Inflammatory macrophage treated with lipopolysaccharide for 4 hours (primary cell): ENCODE results near the gene LAMA3.

ENCODE experiments used
- DNase-seq: peaks from one replicate; pipeline ENCODE4 v3.0.0-alpha.2; 2020

LAMA3 gene

GRCh38 chr18:23922939-23923338, 233.7 kb downstream of the LAMA3 start:
- DNase-seq = no peak

DNA sequence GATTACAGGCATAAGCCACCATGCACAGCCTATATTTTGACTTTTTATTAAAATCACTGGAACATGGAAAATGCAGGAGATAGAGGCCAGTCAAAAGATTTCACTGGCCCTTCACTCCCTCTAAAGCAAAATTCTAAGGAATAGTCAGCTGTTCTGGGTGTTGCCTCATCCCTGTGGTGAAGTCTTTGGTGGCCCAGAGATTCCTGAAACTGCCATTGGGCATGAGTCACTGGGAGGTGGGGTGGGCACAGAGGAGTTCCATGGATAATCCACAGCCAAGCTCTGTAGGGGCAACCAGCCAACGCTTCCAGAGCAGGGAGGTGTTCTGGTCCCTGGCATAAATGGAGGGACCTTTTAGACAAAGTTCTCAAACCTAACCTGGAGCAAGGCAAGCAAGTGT, 235.6 kb downstream of the LAMA3 start:
- DNase-seq = no peak

DNA sequence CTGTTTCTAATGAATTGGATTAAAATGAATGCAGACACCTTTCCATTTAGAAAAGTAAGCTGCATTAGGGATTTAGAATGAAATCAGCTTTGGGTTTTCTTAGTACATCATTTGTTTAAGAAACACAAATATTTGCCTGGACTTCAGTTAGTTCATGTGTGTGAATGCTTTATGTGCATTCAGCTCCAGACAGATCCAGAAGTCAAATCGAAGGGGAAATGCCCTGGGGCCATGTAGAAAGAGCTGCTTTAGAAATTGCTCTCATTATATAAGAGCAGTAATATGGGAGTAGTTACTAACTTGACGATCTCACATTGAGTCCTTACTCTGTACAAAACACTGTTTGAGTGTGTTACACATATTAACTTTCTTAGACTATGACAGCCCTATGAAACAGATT, 237.3 kb downstream of the LAMA3 start:
- no peak for DNase-seq

DNA sequence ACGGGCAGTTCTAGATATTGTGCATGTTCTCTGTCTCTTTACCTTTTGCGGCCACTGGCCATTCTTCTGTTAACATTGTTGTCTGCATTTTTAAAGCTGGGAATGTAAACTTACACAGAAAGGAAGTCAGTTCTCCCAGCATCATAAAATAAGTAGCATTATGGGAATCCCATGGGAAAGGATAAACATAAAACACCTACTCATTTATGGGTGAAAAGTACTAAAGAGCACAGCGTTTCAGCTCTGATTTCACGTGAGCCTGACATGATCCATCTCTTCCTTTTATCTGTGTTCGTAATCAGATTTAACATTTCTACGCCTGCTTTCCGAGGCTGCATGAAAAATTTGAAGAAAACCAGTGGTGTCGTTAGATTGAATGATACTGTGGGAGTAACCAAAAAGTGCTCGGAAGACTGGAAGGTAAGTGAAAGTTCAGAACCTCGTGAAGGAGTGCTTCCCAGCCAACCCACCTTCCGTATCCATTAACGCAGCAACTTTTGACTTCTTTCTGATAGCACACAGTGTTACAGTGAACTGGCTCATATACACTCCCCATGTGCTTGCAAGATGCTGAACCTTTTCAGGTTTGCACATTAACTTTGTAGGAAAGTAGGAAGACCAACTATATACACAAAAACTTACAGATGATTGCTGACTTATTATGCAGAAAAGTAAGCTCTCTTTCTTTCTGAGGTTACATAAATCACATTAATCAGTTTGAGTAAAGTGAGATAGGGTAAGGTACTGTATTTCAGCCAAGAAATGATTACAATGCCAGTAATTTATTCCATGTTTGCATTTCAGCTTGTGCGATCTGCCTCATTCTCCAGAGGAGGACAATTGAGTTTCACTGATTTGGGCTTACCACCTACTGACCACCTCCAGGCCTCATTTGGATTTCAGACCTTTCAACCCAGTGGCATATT, 238.8 kb downstream of the LAMA3 start:
- DNase-seq = no peak

- no peak for DNase-seq
Observed at GRCh38 chr18:23929362-23929930, 240.2 kb downstream of the LAMA3 start.

GRCh38 chr18:23930002-23930401, 240.7 kb downstream of the LAMA3 start:
- DNase-seq = no peak

DNA sequence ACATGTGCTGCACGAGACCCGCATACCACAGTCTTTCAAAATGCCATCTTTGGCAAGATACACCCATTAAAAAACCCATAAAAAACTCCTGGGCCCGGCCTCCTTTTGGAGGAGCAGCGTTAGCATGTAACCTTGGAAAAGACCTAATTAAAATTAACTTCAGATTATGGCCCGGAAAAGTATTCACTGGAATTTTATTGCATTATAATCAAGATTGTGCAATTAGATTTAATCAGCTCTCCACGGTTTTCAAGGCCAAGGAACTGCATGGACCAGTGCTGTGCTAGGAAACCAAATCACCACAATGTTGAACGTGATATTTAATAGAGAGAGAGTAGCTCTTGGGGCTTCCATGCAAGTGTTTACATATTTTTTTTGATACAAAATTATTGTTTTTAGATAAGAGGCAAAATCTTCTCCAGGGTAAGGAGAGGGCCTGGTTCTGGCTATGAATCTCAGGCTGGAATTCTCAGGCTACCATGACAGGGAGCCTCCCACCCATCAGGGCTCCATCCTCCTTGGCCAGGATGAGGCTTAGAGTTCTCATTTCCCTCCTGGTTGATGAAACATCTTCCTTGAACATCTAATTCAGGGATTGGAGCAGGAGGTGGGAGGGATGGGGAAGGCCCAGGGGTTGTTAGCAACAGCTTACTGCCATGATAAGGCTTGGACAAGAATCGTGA, 243.3 kb downstream of the LAMA3 start:
- DNase-seq = no peak

GRCh38 chr18:23933407-23933806, 244.2 kb downstream of the LAMA3 start:
- no peak for DNase-seq

DNA sequence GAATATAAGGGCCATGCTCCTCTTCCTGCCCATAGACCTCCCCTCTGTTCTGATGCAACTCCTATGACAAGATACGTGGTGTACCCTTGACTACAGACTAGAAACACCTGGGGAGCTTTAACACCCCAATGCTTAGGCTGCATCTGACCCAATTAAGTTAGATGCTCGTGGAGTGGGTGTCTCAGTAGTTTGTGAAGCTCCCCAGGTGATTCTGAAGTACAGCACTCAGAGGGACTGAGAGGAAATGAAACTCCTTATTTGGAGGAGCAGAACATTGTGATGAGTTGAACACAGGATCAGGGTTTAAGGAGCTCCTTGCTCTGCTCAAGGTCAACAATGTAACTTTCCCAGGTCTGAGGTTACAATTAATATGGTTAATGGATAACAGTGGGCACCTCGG, 245.0 kb downstream of the LAMA3 start:
- no peak for DNase-seq

DNA sequence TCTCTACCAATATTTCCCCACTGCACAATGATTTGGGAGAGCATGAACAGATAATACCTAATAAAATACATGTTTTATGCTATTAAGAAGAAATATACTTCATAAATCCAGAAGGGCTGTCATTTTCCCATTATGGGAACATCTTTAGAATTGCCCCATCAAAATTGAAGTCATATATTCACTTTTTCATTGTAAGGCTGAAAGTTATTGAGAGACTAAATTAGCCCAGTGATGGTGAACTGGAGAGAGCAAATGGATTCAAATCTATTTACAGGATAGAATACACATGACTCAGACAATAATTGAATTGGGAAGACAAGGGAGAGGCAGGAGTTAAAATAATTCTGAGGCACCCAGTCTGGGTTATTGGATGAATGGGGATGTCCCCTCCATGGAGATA, 245.6 kb downstream of the LAMA3 start:
- no peak for DNase-seq

DNA sequence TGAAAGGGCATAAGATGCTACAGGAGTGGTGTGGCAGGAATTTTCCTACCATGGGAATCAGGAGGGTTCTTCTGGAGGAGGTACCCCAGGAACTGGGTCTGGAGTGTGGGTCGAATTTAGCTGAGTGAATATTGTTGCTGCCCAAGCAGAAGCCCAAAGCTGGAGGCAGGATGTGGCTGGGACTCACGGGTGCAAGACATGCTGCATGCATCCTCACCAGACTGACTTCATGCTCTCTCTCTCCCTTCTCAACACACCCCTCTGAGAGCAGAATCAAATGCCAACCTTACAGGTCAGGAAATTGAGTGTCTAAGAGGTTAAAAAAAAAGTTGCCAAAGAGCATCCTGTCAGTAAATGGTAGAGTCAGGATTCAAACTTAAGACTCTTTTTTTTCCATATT, 246.6 kb downstream of the LAMA3 start:
- no peak for DNase-seq

DNA sequence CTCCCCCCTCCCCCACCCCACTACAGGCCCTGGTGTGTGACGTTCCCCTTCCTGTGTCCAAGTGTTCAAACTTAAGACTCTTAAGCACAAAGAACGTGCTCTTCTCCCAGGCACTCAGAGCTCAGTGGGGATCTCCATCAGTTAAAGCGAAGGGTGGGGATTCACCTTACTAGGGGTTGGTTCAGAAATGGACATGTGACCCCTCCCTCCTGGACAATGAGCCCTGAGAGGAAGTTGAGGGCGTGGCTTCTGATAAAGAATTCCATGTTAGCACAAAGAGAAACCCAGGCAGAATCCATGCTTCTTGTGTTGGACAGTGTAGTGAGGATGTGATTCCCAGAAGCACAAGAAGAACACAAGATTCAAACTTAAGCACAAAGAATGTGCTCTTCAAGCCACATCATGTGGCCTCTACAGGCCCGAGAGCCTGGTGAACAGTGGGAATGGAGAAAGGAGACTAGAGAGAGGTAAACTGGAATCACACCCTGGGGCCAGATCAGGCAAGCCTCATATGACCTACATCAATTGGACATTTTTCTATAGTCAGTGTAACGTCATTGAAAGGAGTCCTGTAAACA, 247.2 kb downstream of the LAMA3 start:
- DNase-seq = no peak

- no peak for DNase-seq
Observed at GRCh38 chr18:23938043-23938756, 248.9 kb downstream of the LAMA3 start.

- DNase-seq = no peak
Observed at GRCh38 chr18:23938901-23939341, 249.7 kb downstream of the LAMA3 start.

DNA sequence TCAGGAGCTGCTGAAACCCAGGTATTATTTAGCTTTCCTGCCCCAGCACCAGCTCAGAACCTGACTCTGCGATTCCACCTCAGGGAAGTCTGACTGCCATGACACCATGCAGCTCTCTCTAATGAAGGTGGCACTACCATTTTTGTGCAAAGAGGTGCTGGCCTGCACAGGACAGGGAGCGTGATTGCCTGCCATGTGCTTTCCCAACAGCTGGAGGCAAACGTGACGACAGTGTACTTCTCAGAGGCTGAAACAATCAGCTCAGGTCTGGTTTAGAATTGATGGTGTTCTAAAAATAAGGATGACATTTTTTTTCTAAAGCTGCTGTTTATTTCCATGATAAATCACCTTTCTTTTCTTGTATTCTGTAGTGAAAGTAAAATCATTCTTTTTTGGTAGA, 250.1 kb downstream of the LAMA3 start:
- no peak for DNase-seq

DNA sequence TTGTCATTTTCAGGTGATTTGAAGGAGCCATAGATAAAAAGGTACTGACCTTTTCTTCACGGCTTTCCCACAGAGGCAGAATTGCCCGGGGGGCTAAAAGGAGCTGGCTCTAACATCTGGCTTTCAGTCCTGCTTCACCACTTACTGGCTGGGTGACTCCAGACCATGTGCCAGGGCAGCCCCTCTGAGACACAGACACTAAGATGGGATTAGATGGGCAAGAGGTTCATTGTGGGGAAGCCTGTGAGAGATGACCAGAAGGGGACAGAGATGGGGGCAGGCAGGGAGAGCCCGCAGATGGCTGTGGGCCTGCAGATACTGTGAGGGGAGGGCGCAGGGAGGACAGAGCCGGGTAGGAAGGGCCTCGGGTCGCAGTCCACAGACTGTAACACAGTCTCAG, 250.6 kb downstream of the LAMA3 start:
- no peak for DNase-seq

- no peak for DNase-seq
Observed at GRCh38 chr18:23941791-23942190, 252.5 kb downstream of the LAMA3 start.

- DNase-seq = no peak
Observed at GRCh38 chr18:23943104-23943503, 253.9 kb downstream of the LAMA3 start.

- DNase-seq = no peak
Observed at GRCh38 chr18:23943903-23944624, 254.8 kb downstream of the LAMA3 start.

DNA sequence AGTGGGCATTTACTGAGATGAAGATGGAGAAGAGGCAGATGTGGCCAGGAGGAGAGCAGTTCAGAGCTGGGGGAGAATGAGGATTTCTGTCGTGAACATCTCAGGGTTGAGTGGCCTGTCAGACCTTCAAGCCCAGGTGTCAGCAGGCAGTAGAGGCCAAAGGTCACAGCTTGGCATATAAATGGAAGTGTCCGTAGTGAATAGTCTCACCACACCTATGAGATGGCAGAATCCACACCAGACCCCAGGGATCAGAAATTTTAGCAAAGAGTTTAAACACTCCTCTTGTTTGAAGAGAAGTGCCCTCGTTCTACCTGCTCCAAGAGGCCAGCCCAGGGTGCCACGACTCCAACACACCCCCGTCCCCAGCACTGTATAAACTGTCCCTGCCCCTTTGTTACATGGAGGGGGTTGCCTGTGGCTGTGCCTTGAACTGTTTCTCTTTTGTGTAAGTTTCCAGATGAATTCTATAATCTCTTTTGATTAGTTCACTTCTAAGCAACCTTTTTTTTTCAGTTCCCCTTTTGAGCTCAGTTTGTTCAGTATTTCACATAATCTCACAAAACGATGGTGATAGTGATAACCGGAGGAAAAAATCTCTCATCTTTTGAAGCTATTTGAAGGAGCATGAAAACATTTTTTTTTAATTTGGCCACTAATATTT, 256.3 kb downstream of the LAMA3 start:
- no peak for DNase-seq

GRCh38 chr18:23949863-23950262, 260.6 kb downstream of the LAMA3 start:
- no peak for DNase-seq

- DNase-seq = no peak
Observed at GRCh38 chr18:23950644-23951043, 261.4 kb downstream of the LAMA3 start.
